DMS53 treated with DMSO at 0.1 percent for 48 hours (cell line): ENCODE data around the gene CCSER1.
"Not testable (repeated sequence)": the region's sequence is repeated elsewhere in the genome, so short reads cannot be mapped to it uniquely, and the experiment has no call there.

ENCODE experiments used
- DNase-seq: peaks from one replicate; lab custom pipeline; 2025; ENCODE audit not compliant: unreplicated experiment; lab: John Stamatoyannopoulos, UW

The CCSER1 gene

DNA sequence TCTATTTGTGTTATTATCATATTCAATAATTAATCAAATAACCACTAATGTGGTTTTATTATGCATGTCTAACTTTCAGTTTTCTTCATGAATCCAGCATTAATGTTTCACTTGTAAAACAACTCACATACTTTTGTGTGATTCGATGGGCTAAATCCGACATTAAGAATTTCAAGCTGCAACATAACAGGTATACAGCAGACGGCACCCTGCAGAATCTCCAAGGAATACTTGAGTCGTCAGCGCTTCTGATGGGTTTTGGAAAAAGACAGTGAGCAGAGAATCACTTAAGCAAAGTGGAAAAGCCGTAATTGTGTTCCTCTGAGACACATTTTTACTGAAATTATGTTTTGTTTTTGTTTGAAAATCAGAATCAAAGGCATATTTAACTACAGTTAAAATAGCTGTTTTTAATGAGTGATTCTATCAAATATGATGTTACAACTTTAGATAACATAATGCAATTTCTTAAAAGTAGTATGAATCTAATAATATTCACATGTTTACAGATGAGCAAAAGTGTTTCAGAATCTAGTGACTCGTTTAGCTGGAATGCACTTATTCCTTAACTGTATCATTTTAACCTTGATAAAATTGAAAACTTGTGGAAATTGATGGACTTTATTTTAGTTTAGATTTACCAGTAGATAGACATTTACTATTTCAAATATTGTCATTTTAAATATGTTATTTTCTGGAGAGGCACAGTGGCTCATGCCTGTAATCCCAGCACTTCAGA lies 514.8 kb downstream of the CCSER1 start:
- DNase-seq, result no peak

DNA sequence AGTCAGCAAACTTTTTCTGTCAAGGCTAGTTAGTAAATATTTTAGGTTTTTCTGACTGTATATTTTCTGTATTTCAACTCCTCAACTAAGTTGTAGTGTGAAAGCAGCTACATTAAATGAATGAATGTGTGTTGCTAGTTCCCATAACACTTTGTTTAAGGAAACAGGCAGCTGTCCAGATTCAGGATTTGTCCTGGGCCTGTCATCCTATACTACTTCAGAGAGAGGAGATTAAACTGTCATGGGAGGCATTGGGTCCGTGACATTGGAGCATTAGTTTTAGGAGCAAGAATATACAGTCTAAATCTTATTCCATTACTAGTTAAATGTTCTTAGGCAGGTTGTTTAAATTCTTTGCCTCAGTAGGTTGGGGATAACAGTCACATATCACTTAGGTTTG lies 516.0 kb downstream of the CCSER1 start:
- no peak for DNase-seq

- DNase-seq, result no peak
Observed at GRCh38 chr4:90648311-90648710, 521.1 kb downstream of the CCSER1 start.

GRCh38 chr4:90648791-90649190 lies 521.6 kb downstream of the CCSER1 start:
- no peak for DNase-seq

DNA sequence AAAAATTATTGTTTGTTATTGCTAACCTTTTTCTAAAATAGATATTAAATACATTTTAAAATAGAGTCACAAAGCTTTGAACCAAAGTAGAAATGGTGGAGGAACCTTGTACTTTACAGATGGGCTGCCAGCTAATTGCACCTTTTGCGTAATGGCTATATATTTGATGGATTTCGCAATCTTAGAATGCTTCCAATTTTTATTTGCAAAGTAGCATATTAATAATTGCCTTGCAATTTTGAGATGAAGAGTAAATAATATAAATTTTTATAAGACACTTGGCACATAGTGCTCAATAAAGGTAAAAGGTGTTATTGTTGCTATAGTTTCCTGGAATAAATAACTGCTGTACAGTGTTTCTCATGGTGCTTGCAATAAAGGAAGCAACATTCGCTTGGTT lies 533.5 kb downstream of the CCSER1 start:
- DNase-seq, result no peak

- DNase-seq, result no peak
Observed at GRCh38 chr4:90670183-90670582, 543.0 kb downstream of the CCSER1 start.

DNA sequence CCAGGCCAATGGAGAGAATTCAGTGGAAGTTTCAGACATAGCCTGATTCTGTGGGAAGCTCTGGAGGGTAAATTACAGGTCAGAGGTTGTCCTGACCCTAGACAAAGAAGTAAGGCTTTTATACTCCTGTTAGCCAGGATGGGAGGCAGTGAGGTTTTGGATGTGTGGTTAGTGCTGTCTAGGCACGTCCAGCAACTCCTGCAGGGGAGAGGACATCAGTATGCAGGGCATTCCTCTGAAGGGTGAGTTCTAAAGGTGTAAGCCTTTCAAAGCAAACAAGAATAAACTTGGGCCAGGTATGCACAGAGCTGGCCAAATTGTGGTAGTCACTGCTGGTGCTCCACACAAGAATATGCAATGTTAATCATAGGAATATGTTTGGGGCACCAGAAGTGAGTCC lies 562.5 kb downstream of the CCSER1 start:
- DNase-seq, result no peak

DNA sequence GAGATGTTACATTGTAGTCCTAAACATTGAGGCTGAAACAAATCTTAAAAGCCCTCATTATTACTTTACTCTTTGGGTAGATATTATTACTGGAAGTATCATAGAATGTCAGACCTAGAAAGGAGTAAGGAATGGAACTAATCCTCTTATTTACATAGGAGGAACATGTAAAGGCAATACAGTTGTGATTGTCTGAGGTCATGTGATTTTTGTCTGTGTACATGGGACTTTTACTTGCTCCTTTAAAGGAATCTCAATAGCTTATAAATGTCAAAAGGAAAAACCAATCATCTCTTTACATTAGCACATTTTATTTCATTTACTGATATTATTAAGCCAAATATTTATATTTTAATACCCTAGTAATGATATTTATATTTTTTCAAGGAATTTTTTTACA lies 568.2 kb downstream of the CCSER1 start:
- no peak for DNase-seq

DNA sequence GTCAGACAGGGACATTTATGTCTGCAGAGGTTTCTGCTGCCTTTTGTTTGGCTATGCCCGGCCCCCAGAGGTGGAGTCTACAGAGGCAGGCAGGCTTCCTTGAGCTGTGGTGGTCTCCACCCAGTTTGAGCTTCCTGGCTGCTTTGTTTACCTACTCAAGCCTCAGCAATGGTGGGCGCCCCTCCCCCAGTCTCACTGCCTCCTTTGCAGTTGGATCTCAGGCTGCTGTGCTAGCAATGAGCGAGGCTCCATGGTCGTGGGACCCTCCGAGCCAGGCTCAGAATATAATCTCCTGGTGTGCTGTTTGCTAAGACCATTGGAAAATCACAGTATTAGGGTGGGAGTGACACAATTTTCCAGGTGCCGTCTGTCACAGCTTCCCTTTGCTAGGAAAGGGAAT lies 578.3 kb downstream of the CCSER1 start:
- not testable (repeated sequence) for DNase-seq

DNA sequence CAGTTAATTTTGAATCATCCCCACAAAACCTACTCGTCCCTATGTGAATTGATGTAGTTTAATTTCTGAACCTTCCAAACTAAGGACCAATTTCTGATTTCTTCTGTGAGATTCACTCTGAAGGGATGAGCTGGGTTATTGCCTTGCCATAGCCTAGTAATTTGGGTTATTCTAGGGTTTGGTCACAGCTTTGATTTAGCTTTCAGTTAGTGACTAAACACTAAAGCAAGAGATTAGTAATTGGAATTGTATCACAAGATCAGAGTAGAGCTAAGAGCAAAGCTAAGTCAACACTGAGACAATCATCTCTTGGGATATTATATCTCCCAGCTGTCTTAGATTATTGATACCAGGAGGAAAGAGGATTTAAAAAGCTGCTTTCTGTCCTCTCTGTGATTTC lies 588.0 kb downstream of the CCSER1 start:
- DNase-seq, result no peak

- no peak for DNase-seq
Observed at GRCh38 chr4:90718931-90719330, 591.7 kb downstream of the CCSER1 start.

GRCh38 chr4:90727938-90728337 lies 600.7 kb downstream of the CCSER1 start:
- no peak for DNase-seq

DNA sequence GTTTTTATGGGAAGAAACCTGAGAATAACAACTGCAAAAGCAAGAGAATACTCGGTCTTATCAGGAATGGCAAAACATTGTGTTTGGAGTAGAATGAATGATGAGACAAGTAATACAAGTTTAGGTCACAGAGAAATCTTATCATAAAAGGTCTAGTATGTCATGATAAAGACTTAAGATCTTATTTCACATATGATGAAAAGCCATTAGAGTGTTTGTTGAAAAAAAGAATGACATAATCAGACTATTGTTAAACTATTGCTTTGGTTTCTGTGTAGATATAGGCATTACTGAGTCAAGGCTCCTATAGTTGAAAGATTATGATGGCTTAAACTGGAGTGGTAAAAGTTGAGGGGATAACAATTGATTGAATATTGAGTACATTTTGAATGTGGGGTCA lies 603.6 kb downstream of the CCSER1 start:
- DNase-seq, result no peak

- DNase-seq, result no peak
Observed at GRCh38 chr4:90733211-90733610, 606.0 kb downstream of the CCSER1 start.

- no peak for DNase-seq
Observed at GRCh38 chr4:90745176-90745575, 618.0 kb downstream of the CCSER1 start.

DNA sequence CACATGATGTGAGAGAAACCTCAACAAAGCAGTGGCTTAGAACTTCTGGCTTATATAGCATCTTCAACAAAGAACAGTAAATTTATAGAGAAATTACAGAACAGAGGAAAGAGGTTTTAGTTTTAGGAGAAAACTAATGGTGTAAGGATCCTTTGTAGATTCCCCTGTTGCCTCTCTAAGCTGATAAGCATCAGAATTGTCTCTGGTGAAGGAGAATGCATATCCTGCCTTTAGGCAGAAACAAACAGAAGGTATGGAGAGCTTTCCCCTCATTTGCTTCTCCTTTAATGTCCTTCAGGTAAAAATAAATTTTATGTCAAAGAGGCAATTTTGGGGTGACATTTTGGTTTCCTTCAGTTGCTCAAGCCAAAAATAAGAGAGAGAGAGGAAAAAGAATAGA lies 625.9 kb downstream of the CCSER1 start:
- no peak for DNase-seq

GRCh38 chr4:90757534-90758060 lies 630.4 kb downstream of the CCSER1 start:
- no peak for DNase-seq

DNA sequence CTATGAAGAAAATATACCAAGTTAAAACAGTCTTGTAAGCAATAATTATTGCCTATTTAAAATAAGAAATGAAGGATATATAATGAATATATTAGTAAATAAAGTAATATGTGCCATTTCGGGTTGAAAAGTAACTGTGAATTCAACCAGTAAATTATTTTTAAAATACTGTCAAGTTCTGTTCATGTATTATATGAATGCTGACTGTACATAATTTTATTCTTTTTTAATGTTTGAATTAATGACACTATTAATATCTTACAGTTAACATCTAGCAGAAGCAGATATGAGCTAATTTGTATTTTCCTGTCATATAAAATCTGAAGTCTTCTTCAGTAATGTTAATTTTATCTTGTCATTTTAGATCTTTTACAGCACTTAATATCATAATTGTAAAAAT lies 632.9 kb downstream of the CCSER1 start:
- no peak for DNase-seq

- DNase-seq, result no peak
Observed at GRCh38 chr4:90766837-90767236, 639.6 kb downstream of the CCSER1 start.

DNA sequence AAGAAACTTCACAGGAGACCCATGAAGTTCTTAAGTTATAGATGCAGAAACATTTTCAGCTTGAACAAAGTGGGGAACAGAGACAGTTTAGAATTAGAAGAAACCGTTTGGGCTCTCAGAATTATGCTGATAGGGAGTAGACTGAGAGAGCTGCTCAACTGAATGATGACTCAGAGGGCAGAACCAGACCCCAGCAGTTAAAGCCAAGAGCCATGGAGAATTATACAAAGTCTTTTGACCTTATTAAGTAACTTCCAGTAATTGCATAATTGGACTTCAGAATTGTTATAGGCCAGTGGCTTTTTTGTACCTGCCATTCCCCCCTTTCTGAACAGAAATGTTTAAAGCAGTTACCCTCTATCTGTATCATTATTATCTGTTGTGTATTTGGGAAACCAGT lies 642.1 kb downstream of the CCSER1 start:
- DNase-seq, result no peak

GRCh38 chr4:90780193-90780592 lies 653.0 kb downstream of the CCSER1 start:
- no peak for DNase-seq

GRCh38 chr4:90786602-90787001 lies 659.4 kb downstream of the CCSER1 start:
- DNase-seq, result no peak

DNA sequence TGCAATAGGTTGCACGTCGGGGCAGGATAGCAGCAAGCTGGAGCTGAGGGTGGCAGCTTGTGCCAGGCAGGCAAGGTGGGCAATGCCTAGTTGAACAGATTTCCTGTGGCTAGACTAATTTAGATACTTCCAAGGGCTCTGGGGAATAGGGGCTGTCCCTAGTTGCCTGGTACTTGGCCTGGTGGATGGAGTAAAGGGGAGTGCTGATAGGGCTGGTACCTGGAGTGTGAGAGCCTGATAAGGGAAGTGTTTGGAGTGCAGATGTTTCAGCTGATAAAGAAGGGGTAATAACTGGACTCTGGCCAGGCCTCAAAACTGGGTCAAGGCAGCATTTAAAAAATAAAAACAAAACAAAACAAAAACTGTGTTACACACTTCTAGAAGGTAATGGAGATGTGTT lies 665.5 kb downstream of the CCSER1 start:
- no peak for DNase-seq
